ENCODE data around the gene ARL8B. TPM values are rescaled to one million over a fixed set of nuclear protein-coding genes. Genes with fewer than 3 reads are reported as not detected.
"Not testable (repeated sequence)": the region's sequence is repeated elsewhere in the genome, so short reads cannot be mapped to it uniquely, and the experiment has no call there.

The ARL8B gene
- total RNA-seq (2014; rRNA removed; shearing (Covaris generic)) = 33.9 and 51.7 TPM in 2 replicates

DNA sequence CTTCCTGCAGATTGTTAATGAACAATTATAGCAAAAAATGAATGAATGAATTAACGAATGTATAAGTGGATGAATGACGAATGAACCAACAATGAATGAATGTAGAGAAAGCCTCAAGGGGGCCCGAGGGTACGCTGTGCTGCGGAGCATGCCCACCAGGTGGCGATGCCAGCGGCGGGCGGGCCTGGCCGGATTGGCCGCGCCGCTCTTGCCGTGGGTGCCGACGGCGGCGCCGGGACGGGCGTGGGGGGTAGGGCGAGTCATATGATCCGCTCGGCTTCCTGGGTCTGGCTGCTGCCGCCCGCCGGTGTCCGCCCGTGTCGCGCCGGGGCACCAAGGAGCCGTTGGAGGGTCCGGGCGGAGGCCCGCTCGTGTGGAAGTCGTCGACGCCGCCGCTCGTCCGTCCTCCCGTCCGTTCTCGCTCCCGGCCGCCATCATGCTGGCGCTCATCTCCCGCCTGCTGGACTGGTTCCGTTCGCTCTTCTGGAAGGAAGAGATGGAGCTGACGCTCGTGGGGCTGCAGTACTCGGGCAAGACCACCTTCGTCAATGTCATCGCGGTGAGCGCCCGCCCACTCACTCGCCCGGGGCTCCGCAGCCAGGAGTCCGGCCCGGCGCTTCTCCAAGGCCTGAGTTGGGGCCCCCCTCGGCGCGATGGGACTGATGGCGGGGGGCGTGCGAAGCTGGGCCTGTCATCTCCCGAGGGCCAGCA lies at the start of gene ARL8B:
ARL8B (plus strand) TSS at position 263 of the 711 bp plus-strand sequence; CDS start at position 437, 174 bp downstream.
- H3K27ac ChIP-seq = peak within 1 kb of the TSS; percentile 78
- H3K4me3 ChIP-seq = peak within 1 kb of the TSS; percentile 92
- no peaks in the 10 kb centered on the region for H3K27me3 ChIP-seq (replicated peaks)
- peaks cover 9% of the 10 kb centered on the region for H3K36me3 ChIP-seq
- peaks cover 10% of the 10 kb centered on the region for H3K4me1 ChIP-seq (replicated peaks)
- no peaks in the 10 kb centered on the region for H3K9me3 ChIP-seq (replicated peaks)
- peak; percentile 79 to 87 for DNase-seq (ENCODE audit: low read depth in 1 of 2, low spot score in 2 of 2)

GRCh38 chr3:5073374-5074085 lies 48.6 kb upstream of the ARL8B start:
- no peak overlapping the region for H3K27ac ChIP-seq
- no peaks in the 10 kb centered on the region; the same call in 1 of the 2 replicates for H3K4me1 ChIP-seq (replicated peaks)
- no peak for DNase-seq (ENCODE audit: low read depth in 1 of 2, low spot score in 2 of 2)
- H3K4me3 ChIP-seq = no peak overlapping the region
- no peaks in the 10 kb centered on the region for H3K9me3 ChIP-seq (replicated peaks)
- H3K27me3 ChIP-seq (replicated peaks) = no peaks in the 10 kb centered on the region
- H3K36me3 ChIP-seq = no peaks in the 10 kb centered on the region

GRCh38 chr3:5078151-5078550 lies 43.9 kb upstream of the ARL8B start:
- no peaks in the 10 kb centered on the region for H3K9me3 ChIP-seq (replicated peaks)
- no peaks in the 10 kb centered on the region for H3K27me3 ChIP-seq (replicated peaks)
- no peak for DNase-seq (ENCODE audit: low read depth in 1 of 2, low spot score in 2 of 2)

GRCh38 chr3:5079761-5080160 lies 42.3 kb upstream of the ARL8B start:
- no peaks in the 10 kb centered on the region; the same call in 1 of the 2 replicates for H3K4me1 ChIP-seq (replicated peaks)
- H3K4me3 ChIP-seq = no peak overlapping the region
- no peaks in the 10 kb centered on the region for H3K9me3 ChIP-seq (replicated peaks)
- no peak for DNase-seq (ENCODE audit: low read depth in 1 of 2, low spot score in 2 of 2)
- H3K27me3 ChIP-seq (replicated peaks) = no peaks in the 10 kb centered on the region
- no peak overlapping the region for H3K27ac ChIP-seq
- H3K36me3 ChIP-seq = no peaks in the 10 kb centered on the region

More at GRCh38 chr3:5078151-5078550, 43.9 kb upstream of the ARL8B start:
- Histone ChIP-seq H3K36me3 (no peaks in the 10 kb centered on the region), H3K4me3 (no peak overlapping the region), H3K27ac (no peak overlapping the region), H3K4me1 (replicated peaks) (no peaks in the 10 kb centered on the region; the same call in 1 of the 2 replicates)

DNA sequence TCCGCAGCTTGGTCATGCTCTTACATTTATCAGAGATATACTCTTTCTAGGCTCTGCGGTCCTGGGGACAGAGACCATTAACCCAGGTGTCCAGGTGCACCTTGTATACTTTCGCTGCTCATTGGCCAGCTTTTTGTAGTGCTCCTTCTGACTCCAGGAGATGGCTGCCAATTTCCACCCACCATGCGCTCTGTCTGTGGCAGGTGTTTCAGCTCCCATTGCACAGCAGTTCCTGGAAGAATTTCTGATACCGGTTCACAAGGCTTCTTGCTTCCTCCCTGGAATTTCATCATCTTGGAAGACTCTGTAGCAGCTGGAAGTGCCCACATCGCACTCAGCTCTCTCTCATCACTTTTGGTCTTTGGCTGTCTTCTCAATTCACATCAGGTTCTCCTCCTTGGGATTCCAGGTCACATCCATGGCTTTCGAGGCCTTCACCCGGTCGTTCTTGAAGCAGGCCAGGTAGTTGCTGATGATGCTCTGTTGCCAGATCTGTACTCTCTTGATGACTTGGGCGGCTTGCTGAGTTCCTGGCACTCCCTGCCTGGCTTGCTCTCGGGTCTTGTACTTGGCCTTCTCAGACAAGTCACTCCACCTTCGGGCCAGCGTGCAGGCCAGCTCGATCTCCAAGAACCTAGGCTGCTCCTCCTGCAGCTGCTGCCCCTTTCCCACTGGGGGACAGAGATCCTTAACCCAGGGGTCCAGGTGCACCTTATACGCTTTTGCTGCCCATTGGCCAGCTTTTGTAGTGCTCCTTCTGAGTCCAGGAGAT lies 41.1 kb upstream of the ARL8B start:
- no peak for DNase-seq (ENCODE audit: low read depth in 1 of 2, low spot score in 2 of 2)
- H3K36me3 ChIP-seq = no peaks in the 10 kb centered on the region
- no peak overlapping the region for H3K27ac ChIP-seq
- H3K9me3 ChIP-seq (replicated peaks) = no peaks in the 10 kb centered on the region
- no peaks in the 10 kb centered on the region; the same call in 1 of the 2 replicates for H3K4me1 ChIP-seq (replicated peaks)
- no peaks in the 10 kb centered on the region for H3K27me3 ChIP-seq (replicated peaks)
- no peak overlapping the region for H3K4me3 ChIP-seq

DNA sequence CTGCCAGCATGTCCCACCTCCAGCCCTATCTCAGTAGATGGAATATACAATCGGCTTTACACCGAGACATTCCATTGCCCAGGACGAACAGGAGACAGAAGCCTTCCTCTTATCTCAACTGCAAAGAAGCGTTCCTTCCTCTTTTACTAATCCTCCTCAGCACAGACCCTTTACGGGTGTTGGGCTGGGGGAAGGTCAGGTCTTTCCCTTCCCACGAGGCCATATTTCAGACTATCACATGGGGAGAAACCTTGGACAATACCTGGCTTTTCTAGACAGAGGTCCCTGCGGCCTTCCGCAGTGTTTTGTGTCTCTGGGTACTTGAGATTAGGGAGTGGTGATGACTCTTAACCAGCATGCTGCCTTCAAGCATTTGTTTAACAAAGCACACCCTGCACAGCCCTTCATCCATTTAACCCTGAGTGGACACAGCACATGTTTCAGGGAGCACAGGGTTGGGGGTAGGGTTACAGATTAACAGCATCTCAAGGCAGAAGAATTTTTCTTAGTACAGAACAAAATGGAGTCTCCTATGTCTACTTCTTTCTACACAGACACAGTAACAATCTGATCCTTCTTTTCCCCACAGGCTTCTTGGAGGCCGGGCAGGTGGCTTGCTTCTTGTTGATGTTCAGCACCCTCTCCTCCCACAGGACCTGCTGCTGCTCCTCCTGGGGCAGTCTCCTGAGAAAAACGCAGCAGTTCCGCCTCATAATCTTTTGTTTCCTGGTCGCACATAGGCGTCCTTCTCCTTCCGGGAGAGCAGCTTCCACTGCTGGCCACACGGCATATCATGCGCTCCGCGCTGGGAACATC lies 39.9 kb upstream of the ARL8B start:
- not testable (repeated sequence) for H3K4me3 ChIP-seq; H3K27ac ChIP-seq; H3K9me3 ChIP-seq (replicated peaks); H3K36me3 ChIP-seq; H3K4me1 ChIP-seq (replicated peaks); DNase-seq (ENCODE audit: low read depth in 1 of 2, low spot score in 2 of 2); H3K27me3 ChIP-seq (replicated peaks)

DNA sequence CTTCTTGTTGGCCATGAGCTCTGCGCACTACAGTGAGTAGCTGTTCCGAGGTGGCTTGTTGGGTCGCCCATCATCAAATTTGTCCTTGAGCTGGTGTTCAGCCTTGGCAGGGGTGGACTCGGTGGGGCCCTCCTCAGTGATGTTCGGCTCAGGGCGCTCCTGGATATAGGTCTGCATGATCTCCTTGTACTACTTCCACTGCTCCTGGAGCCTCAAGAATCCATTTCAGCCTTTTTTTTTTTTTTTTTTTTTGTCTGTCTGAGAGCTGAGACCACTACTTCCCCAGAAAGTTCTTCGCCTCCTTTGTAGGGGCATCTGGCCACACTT lies 39.3 kb upstream of the ARL8B start:
- Histone ChIP-seq H3K27me3 (replicated peaks) (no peaks in the 10 kb centered on the region), H3K9me3 (replicated peaks) (no peaks in the 10 kb centered on the region), H3K4me3 (no peak overlapping the region), H3K4me1 (replicated peaks) (no peaks in the 10 kb centered on the region; the same call in 1 of the 2 replicates), H3K36me3 (no peaks in the 10 kb centered on the region), H3K27ac (no peak overlapping the region)
- no peak for DNase-seq (ENCODE audit: low read depth in 1 of 2, low spot score in 2 of 2)

DNA sequence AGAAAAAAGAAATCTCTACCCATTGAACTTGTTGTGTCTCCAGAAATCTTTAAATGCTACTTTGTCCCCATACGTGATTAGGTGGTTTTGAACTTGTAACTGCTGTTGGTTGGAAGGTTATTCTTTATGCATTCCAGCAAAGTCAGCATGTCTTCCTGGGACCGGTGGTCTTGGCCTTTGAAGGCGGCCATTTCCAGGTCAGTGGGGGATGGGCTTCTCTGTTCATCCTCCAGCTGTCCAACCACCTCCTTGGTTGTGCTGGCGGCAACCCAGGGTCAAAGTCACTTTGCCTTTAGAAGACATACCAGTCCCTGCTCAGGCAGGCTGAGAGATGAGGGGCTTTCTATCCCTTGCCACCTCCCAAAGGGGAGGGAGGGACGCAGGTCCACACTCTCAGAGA lies 37.9 kb upstream of the ARL8B start:
- no peak for DNase-seq (ENCODE audit: low read depth in 1 of 2, low spot score in 2 of 2)
- H3K27me3 ChIP-seq (replicated peaks) = no peaks in the 10 kb centered on the region
- no peak overlapping the region for H3K27ac ChIP-seq
- H3K36me3 ChIP-seq = no peaks in the 10 kb centered on the region
- no peaks in the 10 kb centered on the region for H3K4me1 ChIP-seq (replicated peaks)
- no peaks in the 10 kb centered on the region for H3K9me3 ChIP-seq (replicated peaks)
- H3K4me3 ChIP-seq = no peak overlapping the region

- no peaks in the 10 kb centered on the region for H3K4me1 ChIP-seq (replicated peaks)
- H3K27ac ChIP-seq = no peak overlapping the region
- no peak for DNase-seq (ENCODE audit: low read depth in 1 of 2, low spot score in 2 of 2)
Measured at GRCh38 chr3:5086708-5087107, 35.4 kb upstream of the ARL8B start.

DNA sequence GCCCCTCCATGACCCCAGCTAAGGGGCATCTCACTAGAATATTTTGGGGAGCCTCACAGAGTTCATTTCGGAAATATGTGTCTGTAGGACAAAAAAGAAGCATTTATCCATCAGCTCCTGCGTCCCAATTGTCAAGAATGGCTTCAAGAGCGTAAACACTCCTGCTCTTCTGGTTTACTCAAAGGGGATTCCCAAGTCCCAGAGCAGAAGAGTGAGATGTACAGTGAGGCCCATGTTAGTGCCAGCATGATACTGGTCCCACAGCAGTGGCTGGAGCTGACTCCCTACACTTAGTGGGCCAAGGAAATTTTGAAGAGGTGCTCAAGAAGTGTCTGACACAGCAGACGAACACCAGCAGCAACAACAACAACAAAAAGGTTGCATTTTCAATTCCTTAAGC lies 34.9 kb upstream of the ARL8B start:
- Histone ChIP-seq H3K36me3 (no peaks in the 10 kb centered on the region), H3K4me1 (replicated peaks) (no peaks in the 10 kb centered on the region), H3K4me3 (no peak overlapping the region), H3K9me3 (replicated peaks) (no peaks in the 10 kb centered on the region), H3K27ac (no peak overlapping the region), H3K27me3 (replicated peaks) (no peaks in the 10 kb centered on the region)
- no peak for DNase-seq (ENCODE audit: low read depth in 1 of 2, low spot score in 2 of 2)

More at GRCh38 chr3:5086708-5087107, 35.4 kb upstream of the ARL8B start:
- H3K9me3 ChIP-seq (replicated peaks) = no peaks in the 10 kb centered on the region
- no peaks in the 10 kb centered on the region for H3K27me3 ChIP-seq (replicated peaks)
- no peaks in the 10 kb centered on the region for H3K36me3 ChIP-seq
- H3K4me3 ChIP-seq = no peak overlapping the region

DNA sequence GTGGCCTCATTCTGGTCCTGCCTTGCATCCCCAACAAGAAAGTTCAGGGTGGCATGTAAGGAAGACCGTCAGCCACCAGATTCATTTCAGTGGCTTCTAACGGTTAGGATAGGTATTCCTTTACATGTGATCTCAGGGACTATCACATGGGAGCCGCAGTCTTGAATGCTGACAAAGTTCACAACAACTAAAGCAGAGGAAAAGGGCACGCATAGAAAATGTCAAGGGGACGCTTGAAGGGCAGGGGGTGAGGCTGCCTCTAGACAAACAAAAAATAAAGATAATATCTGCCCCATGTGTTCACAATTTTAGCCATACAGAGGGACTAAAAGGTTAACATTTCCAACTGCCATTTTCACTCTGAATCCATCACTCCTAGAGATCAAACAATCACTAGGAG lies 31.9 kb upstream of the ARL8B start:
- no peaks in the 10 kb centered on the region for H3K36me3 ChIP-seq
- no peaks in the 10 kb centered on the region for H3K4me1 ChIP-seq (replicated peaks)
- H3K27me3 ChIP-seq (replicated peaks) = no peaks in the 10 kb centered on the region
- no peak for DNase-seq (ENCODE audit: low read depth in 1 of 2, low spot score in 2 of 2)
- H3K9me3 ChIP-seq (replicated peaks) = no peaks in the 10 kb centered on the region
- no peak overlapping the region for H3K4me3 ChIP-seq
- H3K27ac ChIP-seq = no peak overlapping the region

DNA sequence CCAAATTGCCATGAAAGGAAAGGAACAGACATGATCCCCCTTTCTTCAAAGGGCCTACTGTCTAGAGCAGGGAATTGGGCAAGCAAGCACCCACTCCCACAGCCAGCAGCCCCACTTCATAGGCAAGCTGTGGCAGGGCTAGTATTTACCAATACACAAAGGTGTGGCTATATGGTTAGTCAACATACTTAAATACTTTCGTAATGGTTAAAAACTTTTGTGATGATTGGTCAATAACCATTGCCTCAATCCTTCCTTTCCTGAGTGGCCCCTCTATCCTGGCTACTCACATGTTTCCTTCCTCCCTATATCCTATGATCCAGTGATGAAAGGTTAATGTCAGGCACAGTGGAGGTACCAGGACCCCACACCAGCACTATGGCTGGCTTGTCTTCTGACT lies 30.1 kb upstream of the ARL8B start:
- Histone ChIP-seq H3K27ac (no peak overlapping the region), H3K4me1 (replicated peaks) (no peaks in the 10 kb centered on the region), H3K4me3 (no peak overlapping the region), H3K27me3 (replicated peaks) (no peaks in the 10 kb centered on the region), H3K9me3 (replicated peaks) (no peaks in the 10 kb centered on the region), H3K36me3 (no peaks in the 10 kb centered on the region)
- DNase-seq (ENCODE audit: low read depth in 1 of 2, low spot score in 2 of 2) = no peak

GRCh38 chr3:5093731-5094130 lies 28.4 kb upstream of the ARL8B start:
- no peaks in the 10 kb centered on the region for H3K4me1 ChIP-seq (replicated peaks)
- H3K27me3 ChIP-seq (replicated peaks) = no peaks in the 10 kb centered on the region
- no peak overlapping the region for H3K27ac ChIP-seq
- no peaks in the 10 kb centered on the region for H3K36me3 ChIP-seq
- no peak for DNase-seq (ENCODE audit: low read depth in 1 of 2, low spot score in 2 of 2)
- H3K4me3 ChIP-seq = no peak overlapping the region
- H3K9me3 ChIP-seq (replicated peaks) = no peaks in the 10 kb centered on the region
